Pancreas (tissue), 10 donors: ENCODE results near the gene KRT4. TPM values are rescaled to one million over a fixed set of nuclear protein-coding genes. Genes with fewer than 3 reads are reported as not detected.

ENCODE experiments used
- ATAC-seq, 4 donors: fragments of 200-7000 bp; cut with Tn5 transposase; one replicate each; pipeline versions ENCODE4 v1.8.0 to v1.9.1; 2020; ENCODE audit warnings: mild to moderate bottlenecking in 4 of 4, moderate library complexity in 4 of 4
- DNase-seq, 6 donors: peaks; one replicate each; pipeline ENCODE4 v3.0.0-alpha.2; 2020
- FAIRE-seq: peaks from 2 replicates; lab custom pipeline; 2012; peaks lifted over from hg19 to GRCh38; lab: Jason Lieb, UNC
- H3K27ac ChIP-seq, 4 donors: fragments of 200-600 bp; sonication (generic); 1 replicate in 3 of 4; 2 replicates in 1 of 4; pipeline versions ENCODE4 v1.5.0 to v1.8.0; 2020
- H3K27me3 ChIP-seq, 4 donors: fragments of 200-600 bp; one replicate each; pipeline ENCODE4 v1.8.0; 2021
- H3K36me3 ChIP-seq, 3 donors: fragments of 200-600 bp; sonication (generic) in 1 of 3; one replicate each; pipeline versions ENCODE4 v1.5.0 to v1.8.0; 2020 to 2021
- H3K4me1 ChIP-seq, 3 donors: fragments of 200-600 bp; one replicate each; pipeline ENCODE4 v1.8.0; 2021
- H3K4me3 ChIP-seq, 4 donors: fragments of 200-600 bp; sonication (generic) in 2 of 4; one replicate each; pipeline versions ENCODE4 v1.5.0 to v1.8.0; 2020 to 2021
- H3K9me3 ChIP-seq, 4 donors: fragments of 200-600 bp; one replicate each; pipeline ENCODE4 v1.8.0; 2021
- WGBS, 2 donors: extraction: QIAGEN DNeasy Blood & Tissue Kit; methylation state at CpG; one replicate each; pipeline ENCODE4 v1.1.7; 2013; 5-methylcytosine and 5-hydroxymethylcytosine counted together
- intact Hi-C, 3 donors: fragments of 100-400 bp; cut with DNase I; formaldehyde crosslinking; loops; one replicate each; pipeline versions ENCODE4 v1.11.1 to v1.14.2; 2022
- polyA plus RNA-seq, 2 donors: library from polyadenylated mRNA; stranded (reverse); fragments of 200-250 nt; gene quantifications; one replicate each; pipeline ENCODE4 v1.2.3, GENCODE V29; 2013
- total RNA-seq, 6 donors: library from RNA; stranded (reverse); fragmentation: NEBNext Ultra II Directional in 4 of 6; extraction: Animal tissue kit (Norgen Biotek cat#: 25700) in 4 of 6; gene quantifications; one replicate each; pipeline versions ENCODE4 v1.2.1 to v1.2.4, GENCODE V29; 2021 to 2023
- TF ChIP-seq, protein P1 (sequence below), 4 donors: fragments of 200-600 bp; sonication (generic) in 3 of 4; IDR thresholded peaks; one replicate each; pipeline versions ENCODE4 v1.5.0 to v1.8.0; 2021; ENCODE audit warnings: antibody characterized with exemption in 4 of 4
- donor health status: healthy with polysubstance abuse.
- donor health status: DM: no; HTN: no; CAD: no; lungs with moderate emphysema.
- donor health status: DM: no; HTN: no; CAD: no.
- donor health status: control.
- donor health status: control.
- donor health status: Bipolar disorder and iron deficiency.
- donor health status: DM: yes; HTN: yes; CAD: no.
- donor health status: DM: no; HTN: no; CAD: no.
- donor health status: DM: no; HTN: no; CAD: no.
- donor health status: DM: yes; HTN: yes; CAD: no.

The KRT4 gene
- total and polyA plus RNA-seq, 8 donors, result 0.09 to 1.9 (median 0.26) TPM; not detected in 1

DNA sequence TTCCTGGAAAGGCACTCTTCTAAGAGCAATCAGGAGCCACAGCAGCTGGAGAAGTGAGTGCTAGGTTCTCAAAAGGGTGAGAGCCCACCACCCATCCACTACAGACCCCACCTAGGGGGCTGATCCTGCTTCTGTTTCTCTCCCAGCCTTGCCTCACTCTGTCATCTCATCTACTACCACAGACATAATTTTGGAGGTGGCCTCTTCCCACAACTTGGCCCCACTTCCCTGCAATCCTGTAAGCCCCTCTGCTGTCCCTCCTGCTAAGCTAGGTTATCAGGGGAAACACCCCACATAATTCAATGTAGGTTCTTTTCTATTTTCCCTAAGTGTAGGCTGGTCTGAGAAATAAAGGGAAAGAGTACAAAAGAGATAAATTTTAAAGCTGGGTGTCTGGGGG lies 53.3 kb downstream of the KRT4 start:
- TF ChIP-seq, protein P1, sequence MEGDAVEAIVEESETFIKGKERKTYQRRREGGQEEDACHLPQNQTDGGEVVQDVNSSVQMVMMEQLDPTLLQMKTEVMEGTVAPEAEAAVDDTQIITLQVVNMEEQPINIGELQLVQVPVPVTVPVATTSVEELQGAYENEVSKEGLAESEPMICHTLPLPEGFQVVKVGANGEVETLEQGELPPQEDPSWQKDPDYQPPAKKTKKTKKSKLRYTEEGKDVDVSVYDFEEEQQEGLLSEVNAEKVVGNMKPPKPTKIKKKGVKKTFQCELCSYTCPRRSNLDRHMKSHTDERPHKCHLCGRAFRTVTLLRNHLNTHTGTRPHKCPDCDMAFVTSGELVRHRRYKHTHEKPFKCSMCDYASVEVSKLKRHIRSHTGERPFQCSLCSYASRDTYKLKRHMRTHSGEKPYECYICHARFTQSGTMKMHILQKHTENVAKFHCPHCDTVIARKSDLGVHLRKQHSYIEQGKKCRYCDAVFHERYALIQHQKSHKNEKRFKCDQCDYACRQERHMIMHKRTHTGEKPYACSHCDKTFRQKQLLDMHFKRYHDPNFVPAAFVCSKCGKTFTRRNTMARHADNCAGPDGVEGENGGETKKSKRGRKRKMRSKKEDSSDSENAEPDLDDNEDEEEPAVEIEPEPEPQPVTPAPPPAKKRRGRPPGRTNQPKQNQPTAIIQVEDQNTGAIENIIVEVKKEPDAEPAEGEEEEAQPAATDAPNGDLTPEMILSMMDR (IDR thresholded peaks at IDR 0.05), result no peak
- ATAC-seq, result no peak
- Histone ChIP-seq H3K27ac (no peak overlapping the region), H3K27me3 (no peaks in the 10 kb centered on the region), H3K4me1 (no peaks in the 10 kb centered on the region), H3K9me3 (no peaks in the 10 kb centered on the region), H3K4me3 (no peak overlapping the region), H3K36me3 (no peaks in the 10 kb centered on the region)
- intact Hi-C loops, result no loop called here
- DNase-seq, result no peak
- FAIRE-seq, result no peak

DNA sequence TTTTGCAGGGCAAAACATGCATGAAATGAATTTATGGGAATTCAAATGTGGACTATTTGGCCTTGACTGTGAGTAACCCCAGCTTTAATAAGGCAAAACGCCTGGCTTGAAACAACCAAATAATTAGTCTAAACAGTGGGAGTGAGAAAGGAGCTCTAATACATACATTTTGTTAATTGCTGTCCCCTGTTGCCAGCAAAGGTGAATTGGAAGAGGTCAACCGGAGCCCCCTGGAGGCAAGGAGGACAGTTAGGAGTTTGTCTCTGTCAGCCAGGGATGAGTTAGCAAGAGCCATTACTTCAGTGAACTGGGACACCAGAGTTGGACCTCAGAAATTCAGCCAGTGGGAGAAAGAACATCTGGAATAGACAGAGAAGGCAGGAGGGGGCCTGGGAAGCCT lies 54.2 kb downstream of the KRT4 start:
- FAIRE-seq (no peak), DNase-seq (no peak), ATAC-seq (no peak)
- H3K36me3 ChIP-seq, result no peaks in the 10 kb centered on the region
- intact Hi-C loops, result no loop called here
- TF ChIP-seq, protein P1 (IDR thresholded peaks at IDR 0.05), result no peak
- H3K4me3 ChIP-seq, result no peak overlapping the region
- H3K9me3 ChIP-seq, result no peaks in the 10 kb centered on the region
- H3K4me1 ChIP-seq, result no peaks in the 10 kb centered on the region
- no peak overlapping the region for H3K27ac ChIP-seq
- WGBS, 2 donors, result 48 to 58% methylated on average over 2 of the region's 2 CpGs
- H3K27me3 ChIP-seq, result no peaks in the 10 kb centered on the region

DNA sequence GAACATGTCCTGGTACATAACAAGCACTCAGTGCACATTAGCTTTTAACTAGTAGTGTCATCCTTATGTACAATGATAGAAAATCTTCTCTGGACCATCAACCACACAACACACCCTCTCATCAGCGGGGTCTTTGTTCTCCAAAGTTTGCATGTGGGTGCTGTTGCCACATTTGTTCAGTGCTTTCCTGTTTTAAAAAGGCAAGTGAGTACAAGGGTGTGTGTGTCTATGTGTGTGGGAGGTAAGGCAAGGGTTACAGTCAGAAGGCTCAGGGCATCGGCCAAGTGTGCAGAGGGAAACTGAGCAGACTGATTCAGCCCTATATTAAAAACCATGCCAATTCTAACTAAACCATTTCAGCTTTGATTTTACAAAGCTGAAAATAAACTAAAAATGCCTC lies 54.7 kb downstream of the KRT4 start:
- 28 to 51% methylated on average over 2 of the region's 2 CpGs for WGBS, 2 donors
- Histone ChIP-seq H3K4me1 (no peaks in the 10 kb centered on the region), H3K27ac (no peak overlapping the region), H3K4me3 (no peak overlapping the region), H3K9me3 (no peaks in the 10 kb centered on the region), H3K27me3 (no peaks in the 10 kb centered on the region), H3K36me3 (no peaks in the 10 kb centered on the region)
- DNase-seq (no peak), FAIRE-seq (no peak), ATAC-seq (no peak)
- TF ChIP-seq, protein P1 (IDR thresholded peaks at IDR 0.05), result no peak
- intact Hi-C loops, result no loop called here

DNA sequence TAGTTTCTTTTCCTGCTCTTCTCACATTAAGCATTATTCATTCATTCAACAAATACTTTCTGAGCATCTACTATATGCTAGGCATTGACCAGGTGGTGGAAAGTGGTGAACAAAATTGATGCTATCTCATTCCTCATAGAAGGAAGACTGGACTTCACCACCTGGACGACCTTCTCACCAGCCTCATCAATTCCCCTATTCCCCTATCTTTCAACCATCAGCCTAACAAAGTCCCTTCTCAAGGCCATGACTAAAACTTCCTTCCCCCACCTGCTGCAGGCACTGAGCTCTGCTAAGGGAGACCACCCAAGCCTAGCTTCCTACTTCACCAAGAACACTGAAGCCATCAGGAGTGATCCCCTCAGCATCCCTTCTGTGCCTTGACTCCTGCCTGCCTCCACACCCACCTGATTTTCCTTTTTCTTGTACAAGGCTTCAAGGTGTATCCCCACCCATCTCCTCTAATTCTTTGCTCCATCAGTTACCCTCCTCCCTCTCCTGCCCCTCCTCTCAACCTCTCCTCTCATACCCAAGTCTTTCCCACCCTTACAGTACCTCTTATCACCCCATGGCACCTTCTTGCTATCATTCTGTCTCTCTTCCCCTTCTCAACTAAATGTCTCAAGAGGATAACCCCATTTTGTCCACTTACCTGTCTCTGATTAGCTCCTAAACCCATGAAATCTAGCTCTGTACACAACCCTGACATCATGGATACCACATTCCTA lies 56.3 kb downstream of the KRT4 start:
- Histone ChIP-seq H3K4me1 (no peaks in the 10 kb centered on the region), H3K27ac (no peak overlapping the region), H3K9me3 (no peaks in the 10 kb centered on the region), H3K4me3 (no peak overlapping the region), H3K36me3 (no peaks in the 10 kb centered on the region), H3K27me3 (no peaks in the 10 kb centered on the region)
- TF ChIP-seq, protein P1 (IDR thresholded peaks at IDR 0.05), result no peak
- DNase-seq (no peak), ATAC-seq (no peak), FAIRE-seq (no peak)
- WGBS, 2 donors, result 18 to 21% methylated on average over 1 of the region's 1 CpG
- intact Hi-C loops, result no loop called here

Other genes starting within 250 kb of the KRT4 start
- not detected for gene KRT74, start 240.3 kb downstream of the KRT4 start, total RNA-seq
- gene KRT74, start 240.3 kb downstream of the KRT4 start, polyA plus RNA-seq, result not detected
- gene KRT72, start 212.7 kb downstream of the KRT4 start, total RNA-seq, result under 1 TPM in 1 of 6 donors, not detected in 5; 0.09 TPM
- gene KRT72, start 212.7 kb downstream of the KRT4 start, polyA plus RNA-seq, result not detected
- not detected for gene KRT73, start 195.6 kb downstream of the KRT4 start, total RNA-seq
- gene KRT73, start 195.6 kb downstream of the KRT4 start, polyA plus RNA-seq, result not detected
- gene KRT2, start 161.9 kb downstream of the KRT4 start, total RNA-seq, result not detected
- under 1 TPM in 1 of 2 donors, not detected in 1; 0.02 TPM for gene KRT2, start 161.9 kb downstream of the KRT4 start, polyA plus RNA-seq
- gene KRT1, start 133.7 kb downstream of the KRT4 start, total RNA-seq, result under 1 TPM in 2 of 6 donors, not detected in 4; 0.17 to 0.41 TPM
- not detected for gene KRT1, start 133.7 kb downstream of the KRT4 start, polyA plus RNA-seq
- not detected for gene KRT77, start 110.6 kb downstream of the KRT4 start, total RNA-seq
- gene KRT77, start 110.6 kb downstream of the KRT4 start, polyA plus RNA-seq, result under 1 TPM in 1 of 2 donors, not detected in 1; 0.07 TPM
- gene KRT76, start 36.8 kb downstream of the KRT4 start, total RNA-seq, result not detected
- not detected for gene KRT76, start 36.8 kb downstream of the KRT4 start, polyA plus RNA-seq
- not detected for gene KRT3, start 18.0 kb downstream of the KRT4 start, total RNA-seq
- not detected for gene KRT3, start 18.0 kb downstream of the KRT4 start, polyA plus RNA-seq
- under 1 TPM in 1 of 6 donors, not detected in 5; 0.09 TPM for gene KRT79, start 20.2 kb upstream of the KRT4 start, total RNA-seq
- gene KRT79, start 20.2 kb upstream of the KRT4 start, polyA plus RNA-seq, result not detected
- gene KRT78, start 34.9 kb upstream of the KRT4 start, total RNA-seq, result under 1 TPM in 2 of 6 donors, not detected in 4; 0.35 to 0.56 TPM
- 1 to 10 TPM in 1 of 2 donors, under 1 TPM in 1; 0.27 to 1.1 TPM for gene KRT78, start 34.9 kb upstream of the KRT4 start, polyA plus RNA-seq
- 100 to 1,000 TPM; 317 to 789 (median 496) TPM for gene KRT8, start 91.0 kb upstream of the KRT4 start, total RNA-seq
- 100 to 1,000 TPM; 698 to 759 TPM for gene KRT8, start 91.0 kb upstream of the KRT4 start, polyA plus RNA-seq
- gene KRT18, start 135.0 kb upstream of the KRT4 start, total RNA-seq, result 100 to 1,000 TPM; 309 to 595 (median 384) TPM
- gene KRT18, start 135.0 kb upstream of the KRT4 start, polyA plus RNA-seq, result 100 to 1,000 TPM; 526 to 610 TPM
- 100 to 1,000 TPM; 343 to 522 (median 446) TPM for gene EIF4B, start 192.3 kb upstream of the KRT4 start, total RNA-seq
- gene EIF4B, start 192.3 kb upstream of the KRT4 start, polyA plus RNA-seq, result 10 to 100 TPM; 72.8 to 88.6 TPM
- 10 to 100 TPM; 22.7 to 52.6 (median 28.2) TPM for gene TNS2, start 235.9 kb upstream of the KRT4 start, total RNA-seq
- gene TNS2, start 235.9 kb upstream of the KRT4 start, polyA plus RNA-seq, result 100 to 1,000 TPM; 135 to 183 TPM